T-helper 1 cell treated with Interleukin-12 subunit alpha and Interleukin-12 subunit beta and Interleukin-4 antibody, amounts not matched to agents 30 ng/mL and 1 ng/mL, for 36 hours (primary cell): ENCODE results near the gene SWAP70. TPM values are rescaled to one million over a fixed set of nuclear protein-coding genes. Genes with fewer than 3 reads are reported as not detected.

Experiments used
- intact Hi-C: fragments of 100-400 bp; cut with micrococcal nuclease; formaldehyde crosslinking; loops from one replicate; pipeline ENCODE4 v1.15.1; 2024
- total RNA-seq: library from RNA; stranded (reverse); gene quantifications from 2 replicates; pipeline ENCODE4 v1.2.3, GENCODE V29; 2022

The SWAP70 gene
- total RNA-seq, 1 donor from 2014 or later, result 9.2 TPM

- intact Hi-C loops, result loop anchor here (1.0 to 2.0 kb wide), 5 partner anchors 83 to 242 kb away; partner anchors contain the start of genes SWAP70 and WEE1
These were observed 84.0 kb downstream of the SWAP70 start for GRCh38 chr11:9747828-9748227.

- intact Hi-C loops, result loop anchor here (1.0 to 2.0 kb wide), 5 partner anchors 84 to 242 kb away; partner anchors contain the start of genes SWAP70 and WEE1
These were observed 84.6 kb downstream of the SWAP70 start for GRCh38 chr11:9748361-9748970.

DNA sequence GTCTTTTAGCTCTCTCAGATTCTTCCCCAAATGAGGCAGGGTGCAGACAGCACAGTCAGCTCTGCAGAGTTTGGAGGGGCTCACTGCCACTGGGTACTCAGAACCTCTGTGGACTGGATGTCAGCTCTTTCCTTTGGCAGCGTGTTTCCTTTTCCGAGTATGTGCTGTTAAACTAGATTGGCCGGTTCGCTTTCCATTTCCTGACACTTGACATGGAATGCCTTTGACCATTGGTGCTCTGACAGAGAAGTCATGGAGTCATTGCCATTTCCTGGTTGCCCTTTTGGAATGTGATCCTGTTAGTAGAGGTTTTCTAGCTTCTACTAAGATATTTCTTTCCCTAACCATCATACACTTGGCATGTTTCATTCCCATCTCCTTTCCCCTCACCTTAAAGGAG is 86.7 kb downstream of the SWAP70 start:
- intact Hi-C loops, result loop anchor here (10.0 kb wide), 1 partner anchor 1066 kb away; the partner anchor contains the start of genes RPL27A and TRIM66

- intact Hi-C loops, result loop anchor here (10.0 kb wide), 1 partner anchor 1067 kb away; the partner anchor contains the start of genes RPL27A and TRIM66
These were observed 88.2 kb downstream of the SWAP70 start for GRCh38 chr11:9752091-9752490.

- intact Hi-C loops, result loop anchor here (10.0 kb wide), 1 partner anchor 1068 kb away; the partner anchor contains the start of genes RPL27A and TRIM66
These were observed 89.1 kb downstream of the SWAP70 start for GRCh38 chr11:9753021-9753420.

- intact Hi-C loops, result loop anchor here (10.0 kb wide), 1 partner anchor 1069 kb away; the partner anchor contains the start of genes RPL27A and TRIM66
These were observed 90.2 kb downstream of the SWAP70 start for GRCh38 chr11:9754010-9754471.

DNA sequence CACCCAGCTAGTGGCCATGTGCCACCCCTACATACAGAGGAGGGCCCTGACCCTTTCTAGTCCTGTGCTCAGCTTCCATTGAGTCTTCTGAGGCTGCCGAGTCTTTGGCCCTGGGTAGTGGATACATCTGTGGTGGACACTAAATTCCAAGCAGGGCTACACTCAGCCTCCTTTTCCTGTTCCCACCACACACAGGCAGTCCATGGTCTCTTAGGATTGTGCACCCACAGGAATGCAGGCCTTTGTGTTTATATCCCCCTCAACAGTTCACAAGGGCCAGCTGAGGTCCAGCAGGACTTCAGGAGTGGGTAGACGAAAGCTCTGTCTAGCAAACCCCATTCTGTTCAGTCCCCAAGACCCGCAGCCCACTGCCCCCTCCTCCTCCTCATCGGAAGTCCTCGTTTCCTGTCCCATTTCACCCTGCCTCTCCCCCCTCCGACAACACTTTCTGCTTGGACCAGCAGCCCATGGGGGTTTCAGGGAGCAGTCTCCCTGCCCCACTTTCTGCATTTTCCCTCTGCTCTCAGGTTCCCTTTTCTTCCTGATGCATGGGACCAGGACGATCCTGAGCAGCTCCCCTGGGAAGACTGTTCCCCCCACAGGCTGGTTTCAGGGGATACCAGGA is 91.8 kb downstream of the SWAP70 start:
- intact Hi-C loops, result loop anchor here (5.0 to 10.0 kb wide), 4 partner anchors 452 to 1102 kb away; partner anchors contain the start of genes CTR9, RPL27A, TRIM66 and ZBED5

GRCh38 chr11:9756461-9756860 is 92.6 kb downstream of the SWAP70 start:
- intact Hi-C loops, result loop anchor here (5.0 to 10.0 kb wide), 4 partner anchors 451 to 1101 kb away; partner anchors contain the start of genes CTR9, RPL27A, TRIM66 and ZBED5

DNA sequence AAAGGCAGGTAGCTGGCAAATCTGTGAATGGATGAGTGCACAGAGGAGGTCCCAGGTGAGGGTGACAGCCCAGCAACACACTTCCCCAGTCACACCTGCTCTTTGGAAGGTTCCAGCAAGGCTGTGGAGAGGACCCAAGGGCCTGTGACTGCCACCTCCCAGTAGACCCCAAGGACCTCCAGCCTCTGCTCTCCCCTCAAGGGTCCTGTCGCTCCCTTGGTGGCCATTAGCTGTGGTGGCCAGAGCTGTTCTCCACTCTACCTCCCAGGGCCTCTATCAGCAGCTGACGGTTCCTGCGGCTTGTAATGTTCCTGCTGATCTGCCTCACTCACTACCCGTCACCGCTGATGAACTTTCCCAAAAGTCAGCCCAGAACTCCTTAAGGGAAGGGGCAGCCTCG is 93.0 kb downstream of the SWAP70 start:
- intact Hi-C loops, result loop anchor here (5.0 to 10.0 kb wide), 4 partner anchors 450 to 1100 kb away; partner anchors contain the start of genes CTR9, RPL27A, TRIM66 and ZBED5

GRCh38 chr11:9757809-9758636 is 94.1 kb downstream of the SWAP70 start:
- intact Hi-C loops, result loop anchor here (1.0 to 10.0 kb wide), 11 partner anchors 215 to 1099 kb away; partner anchors contain the start of genes CTR9, RNF141, RPL27A and TRIM66

GRCh38 chr11:9758637-9759518 is 95.0 kb downstream of the SWAP70 start:
- intact Hi-C loops, result loop anchor here (1.0 to 10.0 kb wide), 16 partner anchors 81 to 1098 kb away; partner anchors contain the start of genes CTR9, RNF141, RPL27A and TRIM66

DNA sequence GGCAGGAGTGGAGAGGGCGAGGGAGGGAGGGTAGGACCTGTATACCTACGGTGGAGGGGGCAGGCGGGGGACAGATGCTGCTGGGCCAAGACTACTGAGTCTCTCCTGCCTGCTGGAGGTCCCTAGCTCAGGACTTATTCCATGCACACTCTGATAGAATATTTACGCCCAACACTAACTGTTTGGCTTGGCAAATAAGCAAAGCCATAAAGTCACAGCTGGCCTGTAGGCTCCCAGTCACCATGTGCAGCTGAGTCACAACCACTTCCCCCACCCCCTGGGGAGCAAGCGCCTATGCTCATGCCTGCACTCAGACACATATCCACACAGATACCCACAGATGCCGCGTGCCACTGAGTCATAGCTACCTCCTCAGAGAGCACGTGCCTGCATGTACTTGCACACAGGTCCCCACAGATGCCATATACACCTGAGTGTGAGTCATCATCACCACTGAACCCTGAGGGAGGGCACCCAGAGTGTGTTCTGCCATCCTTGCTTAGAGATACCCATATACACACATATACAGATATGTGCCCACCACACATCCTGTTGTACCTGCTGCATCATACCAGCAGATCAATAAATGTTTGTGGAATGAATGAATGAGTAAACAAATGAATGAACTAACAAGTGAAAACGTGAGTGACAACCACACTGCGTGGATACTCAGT is 95.8 kb downstream of the SWAP70 start:
- intact Hi-C loops, result loop anchor here (1.0 to 10.0 kb wide), 12 partner anchors 81 to 1098 kb away; partner anchors contain the start of genes CTR9, RNF141, RPL27A and TRIM66

DNA sequence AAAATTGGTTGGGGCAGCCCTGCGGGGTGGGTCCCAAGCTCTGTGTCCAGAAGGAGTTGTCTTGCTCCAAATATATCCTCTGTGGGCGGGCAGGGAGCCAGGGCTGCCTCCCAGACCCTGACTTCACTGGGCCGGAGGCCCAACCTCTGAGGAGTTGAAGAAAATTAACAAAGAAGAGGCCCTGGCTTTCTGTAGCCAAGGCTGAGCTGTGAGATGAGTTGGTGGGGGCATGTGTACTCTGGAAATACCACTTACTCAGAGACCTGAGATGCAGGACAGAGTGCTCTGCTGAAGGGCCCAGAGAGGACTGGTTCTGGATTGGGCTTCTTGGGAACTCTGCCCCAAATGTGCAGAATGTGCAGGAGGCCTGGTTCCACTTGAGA is 96.3 kb downstream of the SWAP70 start:
- intact Hi-C loops, result no loop called here

- intact Hi-C loops, result no loop called here
These were observed 97.6 kb downstream of the SWAP70 start for GRCh38 chr11:9761441-9761945.

GRCh38 chr11:9762531-9762930 is 98.7 kb downstream of the SWAP70 start:
- intact Hi-C loops, result no loop called here

- intact Hi-C loops, result no loop called here
These were observed 99.4 kb downstream of the SWAP70 start for GRCh38 chr11:9763301-9763700.

GRCh38 chr11:9765320-9766101 is 101.6 kb downstream of the SWAP70 start:
- intact Hi-C loops, result no loop called here

DNA sequence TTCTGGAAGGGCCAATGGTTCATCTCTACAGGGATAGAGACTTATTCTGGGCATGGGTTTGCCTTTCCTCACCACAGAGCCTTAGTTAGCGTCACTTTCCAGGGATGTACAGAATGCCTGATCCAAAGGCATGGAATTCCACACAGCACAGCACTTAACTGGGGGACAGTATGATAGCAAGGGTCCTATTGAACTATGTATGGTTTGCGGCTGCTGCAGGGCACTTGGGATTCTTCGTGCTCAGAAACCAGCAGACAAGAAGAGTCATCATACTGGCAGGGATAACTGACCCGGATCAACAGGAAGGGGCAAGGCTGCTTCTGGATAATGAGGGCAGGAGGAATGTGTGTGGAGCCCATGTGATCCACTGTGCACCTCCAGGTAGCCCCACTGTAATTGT is 105.7 kb downstream of the SWAP70 start:
- intact Hi-C loops, result no loop called here
